Parathyroid adenoma (tissue), 2 donors: ENCODE data around the gene CEP44.

Experiments
- H2AFZ ChIP-seq: fragments of 300-600 bp; sonication (generic); one replicate; pipeline ENCODE4 v1.7.0; 2017; ENCODE audit warnings: antibody characterized with exemption, mild to moderate bottlenecking
- H3K27ac ChIP-seq: fragments of 300-600 bp; sonication (generic); one replicate; pipeline ENCODE4 v1.7.0; 2017
- H3K27me3 ChIP-seq: fragments of 300-600 bp; sonication (generic); one replicate; pipeline ENCODE4 v1.7.0; 2017; ENCODE audit warnings: low read length; ENCODE audit not compliant: control insufficient read depth, insufficient read depth
- H3K36me3 ChIP-seq: fragments of 300-600 bp; sonication (generic); one replicate; pipeline ENCODE4 v1.7.0; 2017; ENCODE audit warnings: low read length; ENCODE audit not compliant: control insufficient read depth, insufficient read depth
- H3K4me1 ChIP-seq: fragments of 300-600 bp; sonication (generic); one replicate; pipeline ENCODE4 v1.7.0; 2017; ENCODE audit warnings: control low read depth
- H3K4me2 ChIP-seq: fragments of 300-600 bp; sonication (generic); one replicate; pipeline ENCODE4 v1.7.0; 2017; ENCODE audit warnings: low read length
- H3K4me3 ChIP-seq: fragments of 300-600 bp; sonication (generic); one replicate; pipeline ENCODE4 v1.7.0; 2017; ENCODE audit warnings: low read depth, low read length
- H3K79me2 ChIP-seq: fragments of 300-600 bp; sonication (generic); one replicate; pipeline ENCODE4 v1.7.0; 2017; ENCODE audit warnings: control low read depth
- H3K9ac ChIP-seq: fragments of 300-600 bp; sonication (generic); one replicate; pipeline ENCODE4 v1.7.0; 2017; ENCODE audit warnings: mild to moderate bottlenecking
- H3K9me3 ChIP-seq: fragments of 300-600 bp; sonication (generic); one replicate; pipeline ENCODE4 v1.7.0; 2017; ENCODE audit warnings: low read length; ENCODE audit not compliant: control insufficient read depth
- TF ChIP-seq, protein P1 (sequence below): fragments of 300-600 bp; sonication (generic); IDR thresholded peaks from one replicate; pipeline ENCODE4 v1.7.0; 2017; ENCODE audit warnings: antibody characterized with exemption, mild to moderate bottlenecking
- donor health status: primary hyperparathyroidism.

CEP44 gene

DNA sequence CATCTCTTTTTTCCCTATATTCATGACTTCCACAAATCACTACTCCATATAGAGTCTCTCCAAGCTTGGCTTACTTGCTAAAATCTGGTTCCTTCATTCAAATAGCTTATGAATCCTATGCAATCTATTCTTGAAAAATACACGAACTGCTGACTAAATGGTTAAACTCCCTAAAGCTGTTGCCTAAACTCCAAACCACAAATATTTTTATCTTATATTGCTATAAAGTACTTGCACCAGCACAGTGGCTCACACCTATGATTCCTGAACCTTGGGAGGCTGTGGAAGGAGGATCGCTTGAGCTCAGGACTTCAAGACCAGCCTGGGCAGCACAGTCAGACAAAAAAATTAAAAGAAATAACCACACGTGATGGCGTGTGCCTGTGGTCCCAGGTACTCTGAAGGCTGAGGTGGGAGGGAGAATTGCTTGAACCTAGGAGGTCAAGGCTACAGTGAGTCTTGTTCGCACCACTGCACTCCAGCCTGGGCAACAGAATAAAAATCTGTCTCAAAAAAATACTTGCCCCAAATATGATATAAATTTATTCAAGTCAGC is 2.5 kb upstream of the CEP44 start:
- Histone ChIP-seq H3K27me3 (no peaks in the 10 kb centered on the region), H3K79me2 (peaks cover 13% of the 10 kb centered on the region), H3K36me3 (no peaks in the 10 kb centered on the region), H3K9ac (no peak overlapping the region), H3K27ac (no peak overlapping the region), H3K4me2 (no peak overlapping the region), H3K9me3 (no peaks in the 10 kb centered on the region), H2AFZ (no peak overlapping the region), H3K4me1 (no peaks in the 10 kb centered on the region), H3K4me3 (no peak overlapping the region)
- TF ChIP-seq, protein P1, sequence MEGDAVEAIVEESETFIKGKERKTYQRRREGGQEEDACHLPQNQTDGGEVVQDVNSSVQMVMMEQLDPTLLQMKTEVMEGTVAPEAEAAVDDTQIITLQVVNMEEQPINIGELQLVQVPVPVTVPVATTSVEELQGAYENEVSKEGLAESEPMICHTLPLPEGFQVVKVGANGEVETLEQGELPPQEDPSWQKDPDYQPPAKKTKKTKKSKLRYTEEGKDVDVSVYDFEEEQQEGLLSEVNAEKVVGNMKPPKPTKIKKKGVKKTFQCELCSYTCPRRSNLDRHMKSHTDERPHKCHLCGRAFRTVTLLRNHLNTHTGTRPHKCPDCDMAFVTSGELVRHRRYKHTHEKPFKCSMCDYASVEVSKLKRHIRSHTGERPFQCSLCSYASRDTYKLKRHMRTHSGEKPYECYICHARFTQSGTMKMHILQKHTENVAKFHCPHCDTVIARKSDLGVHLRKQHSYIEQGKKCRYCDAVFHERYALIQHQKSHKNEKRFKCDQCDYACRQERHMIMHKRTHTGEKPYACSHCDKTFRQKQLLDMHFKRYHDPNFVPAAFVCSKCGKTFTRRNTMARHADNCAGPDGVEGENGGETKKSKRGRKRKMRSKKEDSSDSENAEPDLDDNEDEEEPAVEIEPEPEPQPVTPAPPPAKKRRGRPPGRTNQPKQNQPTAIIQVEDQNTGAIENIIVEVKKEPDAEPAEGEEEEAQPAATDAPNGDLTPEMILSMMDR, result no peak

DNA sequence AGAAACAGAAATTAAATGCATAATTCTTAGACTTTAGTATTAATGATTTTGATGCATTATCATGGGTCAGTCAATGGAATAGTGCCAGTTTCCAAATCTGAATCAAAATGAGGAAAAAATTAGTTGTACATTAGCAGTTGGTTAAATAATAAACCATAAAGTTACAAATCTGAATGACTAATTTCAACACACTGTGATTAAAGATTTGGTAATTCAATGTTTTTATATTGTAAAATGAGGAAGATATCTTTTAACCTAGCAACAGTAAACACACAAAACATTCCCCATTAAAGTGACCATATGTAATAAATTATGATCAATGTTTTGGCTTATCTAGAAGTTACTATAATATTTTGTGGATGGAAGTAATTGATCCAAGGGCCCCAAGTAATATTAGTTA is 1.8 kb upstream of the CEP44 start:
- no peak overlapping the region for H3K9ac ChIP-seq
- H3K9me3 ChIP-seq, result no peaks in the 10 kb centered on the region
- TF ChIP-seq, protein P1, result no peak
- peak overlapping the region; percentile 98 for H3K4me3 ChIP-seq
- H2AFZ ChIP-seq, result no peak overlapping the region
- H3K27me3 ChIP-seq, result no peaks in the 10 kb centered on the region
- no peaks in the 10 kb centered on the region for H3K36me3 ChIP-seq
- H3K79me2 ChIP-seq, result peaks cover 13% of the 10 kb centered on the region
- H3K4me2 ChIP-seq, result no peak overlapping the region
- no peak overlapping the region for H3K27ac ChIP-seq
- H3K4me1 ChIP-seq, result no peaks in the 10 kb centered on the region

DNA sequence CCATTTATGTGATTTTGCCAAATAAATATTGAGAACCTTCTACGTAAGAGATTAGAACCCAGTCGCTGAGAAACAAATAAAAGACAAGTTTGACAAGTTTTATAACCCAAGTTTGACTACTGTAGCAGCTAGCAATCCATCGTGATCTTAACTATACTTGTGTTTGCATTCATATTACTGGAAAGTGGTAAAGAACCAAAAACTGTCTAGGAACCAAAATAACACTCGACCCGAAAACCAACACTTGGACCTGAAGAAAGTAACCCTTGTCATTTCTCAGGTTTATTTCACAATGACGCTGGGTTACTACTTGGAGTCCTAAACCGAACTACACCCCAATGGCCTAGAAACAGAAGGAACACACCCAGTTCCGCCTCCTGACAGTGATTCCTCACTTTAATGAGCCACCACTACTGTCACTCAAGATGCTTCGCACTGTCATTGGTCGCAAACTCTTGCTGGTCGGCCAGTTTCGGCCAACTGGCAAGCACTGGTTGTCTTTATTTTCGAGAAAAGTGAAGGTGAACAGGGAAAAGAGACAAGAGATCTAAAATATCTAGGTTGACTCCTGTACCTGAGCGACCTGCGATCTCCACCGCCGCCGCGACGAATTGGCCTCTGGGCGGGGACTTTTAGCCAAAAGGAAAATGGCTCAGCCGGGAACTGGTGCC is 740 bp upstream of the CEP44 start:
- H3K4me3 ChIP-seq, result peak overlapping the region; percentile 98
- H3K36me3 ChIP-seq, result no peaks in the 10 kb centered on the region
- H3K9me3 ChIP-seq, result no peaks in the 10 kb centered on the region
- H3K4me2 ChIP-seq, result peak overlapping the region; percentile 95
- peak overlapping the region; percentile 76 for H3K9ac ChIP-seq
- peaks cover 13% of the 10 kb centered on the region for H3K79me2 ChIP-seq
- TF ChIP-seq, protein P1, result no peak
- no peaks in the 10 kb centered on the region for H3K27me3 ChIP-seq
- peak overlapping the region; percentile 98 for H2AFZ ChIP-seq
- no peaks in the 10 kb centered on the region for H3K4me1 ChIP-seq
- peak overlapping the region; percentile 99 for H3K27ac ChIP-seq

DNA sequence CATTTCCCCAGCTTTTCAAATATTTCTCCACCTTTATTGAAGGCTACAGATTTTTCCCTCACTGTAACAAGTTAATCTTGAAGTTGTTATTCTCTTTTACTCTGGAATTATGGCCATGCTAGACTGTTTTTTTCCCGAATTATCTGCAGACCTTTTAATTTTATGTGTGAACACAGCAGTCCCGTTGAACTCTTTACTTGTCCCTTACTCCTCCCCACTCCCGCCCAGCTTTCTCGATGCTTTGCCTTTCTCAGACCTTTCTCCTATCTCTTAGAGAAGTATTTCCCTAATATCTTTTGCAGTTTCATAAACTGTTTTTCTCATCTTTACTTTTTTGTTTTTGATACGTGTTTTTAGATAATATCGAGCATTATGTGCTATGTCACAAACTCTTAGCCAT is 776 bp downstream of the CEP44 start:
- peak overlapping the region; percentile 98 for H2AFZ ChIP-seq
- no peaks in the 10 kb centered on the region for H3K36me3 ChIP-seq
- H3K27ac ChIP-seq, result no peak overlapping the region

More for the DNA sequence above, 776 bp downstream of the CEP44 start:
- no peaks in the 10 kb centered on the region for H3K27me3 ChIP-seq
- peak overlapping the region; percentile 98 for H3K4me3 ChIP-seq
- no peak overlapping the region for H3K9ac ChIP-seq
- no peaks in the 10 kb centered on the region for H3K9me3 ChIP-seq
- TF ChIP-seq, protein P1, result no peak
- H3K79me2 ChIP-seq, result peaks cover 13% of the 10 kb centered on the region
- peak overlapping the region; percentile 95 for H3K4me2 ChIP-seq
- H3K4me1 ChIP-seq, result no peaks in the 10 kb centered on the region
